Measurements from ENCODE around the gene LAIR2.

DNA sequence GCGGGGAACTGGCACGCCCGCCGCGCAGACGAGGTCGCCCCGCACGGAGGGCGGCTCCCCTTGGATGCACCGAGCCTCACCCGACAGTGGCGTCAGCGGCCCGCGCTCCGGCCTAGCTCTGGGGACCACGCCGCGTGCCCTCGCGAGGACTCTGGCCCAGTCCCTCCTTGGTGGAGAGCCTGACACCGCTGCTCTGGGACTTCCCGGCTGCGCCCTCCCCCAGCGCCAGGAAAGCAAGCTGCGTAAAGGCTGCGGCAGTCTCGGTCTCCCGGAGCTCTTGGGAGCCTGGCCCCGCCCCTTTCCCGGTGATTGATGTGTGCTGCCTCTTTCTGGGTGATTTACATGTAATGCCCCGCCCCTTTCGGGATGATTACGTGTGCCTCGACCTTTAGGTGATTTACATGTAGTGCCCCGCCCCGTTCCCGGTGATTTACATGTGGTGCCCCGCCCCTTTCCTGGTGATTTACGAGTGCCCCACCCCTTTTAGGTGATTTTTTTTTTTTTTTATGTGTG, 39.0 kb upstream of the LAIR2 start, which contains the start of gene LENG9:
- TF ChIP-seq POLR2A (IDR thresholded peaks at IDR 0.05), result peak in 3 of 4 donors; percentile 86 to 93 (median 92)
- no peak for TF ChIP-seq CTCF (IDR thresholded peaks at IDR 0.05)
